Hepatocyte (in vitro differentiated cells): ENCODE results near the gene TOX2.

Source experiments
- EZH2 ChIP-seq: fragments of 200-600 bp; sonication (generic); IDR thresholded peaks from 2 replicates; pipeline ENCODE4 v1.6.1; 2016; ENCODE audit warnings: antibody characterized with exemption, mild to moderate bottlenecking, borderline replicate concordance
- EZH2phosphoT487 ChIP-seq: fragments of 200-600 bp; sonication (generic); IDR thresholded peaks from one replicate; pipeline ENCODE4 v1.6.1; 2018; ENCODE audit warnings: antibody characterized with exemption, mild to moderate bottlenecking, low read depth, moderate library complexity; ENCODE audit not compliant: unreplicated experiment, severe bottlenecking
- TF ChIP-seq, protein P1 (sequence below): fragments of 200-600 bp; sonication (generic); IDR thresholded peaks from 2 replicates; pipeline ENCODE4 v1.5.1; 2016; ENCODE audit warnings: antibody characterized with exemption, mild to moderate bottlenecking; ENCODE audit not compliant: poor library complexity

DNA sequence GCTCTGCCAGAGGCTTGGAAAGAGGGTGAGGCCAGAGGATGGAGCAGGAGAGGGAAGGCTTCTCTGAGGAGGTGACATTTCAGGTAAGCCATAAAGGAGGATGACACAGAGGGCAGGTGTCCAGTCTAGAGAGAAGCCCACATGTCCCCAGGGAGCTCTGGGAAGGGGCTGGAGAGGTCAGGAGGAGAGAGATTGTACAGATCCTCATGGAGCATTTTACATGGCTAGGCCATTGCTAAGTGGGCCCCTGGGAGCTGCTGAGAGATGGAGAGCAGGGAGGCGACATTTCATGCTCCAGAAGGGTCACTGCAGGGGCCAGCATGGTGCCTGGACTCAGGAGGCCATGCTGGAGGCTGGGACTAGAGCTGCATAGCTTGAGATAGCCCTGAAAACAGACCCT, 124.5 kb downstream of the TOX2 start:
- TF ChIP-seq EZH2phosphoT487 (no peak), EZH2 (no peak)
- TF ChIP-seq, protein P1, sequence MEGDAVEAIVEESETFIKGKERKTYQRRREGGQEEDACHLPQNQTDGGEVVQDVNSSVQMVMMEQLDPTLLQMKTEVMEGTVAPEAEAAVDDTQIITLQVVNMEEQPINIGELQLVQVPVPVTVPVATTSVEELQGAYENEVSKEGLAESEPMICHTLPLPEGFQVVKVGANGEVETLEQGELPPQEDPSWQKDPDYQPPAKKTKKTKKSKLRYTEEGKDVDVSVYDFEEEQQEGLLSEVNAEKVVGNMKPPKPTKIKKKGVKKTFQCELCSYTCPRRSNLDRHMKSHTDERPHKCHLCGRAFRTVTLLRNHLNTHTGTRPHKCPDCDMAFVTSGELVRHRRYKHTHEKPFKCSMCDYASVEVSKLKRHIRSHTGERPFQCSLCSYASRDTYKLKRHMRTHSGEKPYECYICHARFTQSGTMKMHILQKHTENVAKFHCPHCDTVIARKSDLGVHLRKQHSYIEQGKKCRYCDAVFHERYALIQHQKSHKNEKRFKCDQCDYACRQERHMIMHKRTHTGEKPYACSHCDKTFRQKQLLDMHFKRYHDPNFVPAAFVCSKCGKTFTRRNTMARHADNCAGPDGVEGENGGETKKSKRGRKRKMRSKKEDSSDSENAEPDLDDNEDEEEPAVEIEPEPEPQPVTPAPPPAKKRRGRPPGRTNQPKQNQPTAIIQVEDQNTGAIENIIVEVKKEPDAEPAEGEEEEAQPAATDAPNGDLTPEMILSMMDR: no peak
